H1 (cell line): ENCODE results near the gene LRRC14B. TPM values are rescaled to one million over a fixed set of nuclear protein-coding genes. Genes with fewer than 3 reads are reported as not detected.

ENCODE experiments used
- CTCF ChIA-PET: fragments of 300-600 bp; sonication (Branson Sonifier 250); formaldehyde crosslinking; loops from one replicate; lab custom pipeline; 2021; ENCODE audit not compliant: partially characterized antibody; lab: Charles Lee
- POLR2A ChIA-PET: fragments of 300-600 bp; sonication (Branson Sonifier 250); formaldehyde crosslinking; loops from one replicate; lab custom pipeline; 2021; ENCODE audit warnings: inconsistent platforms; ENCODE audit not compliant: partially characterized antibody; lab: Charles Lee
- DNase-seq, 2 experiments: peaks; one replicate each; pipeline versions ENCODE4 v3.0.0 to v3.0.0-alpha.2; 2010 to 2022; ENCODE audit warnings: low spot score in 2 of 2, low read depth in 1 of 2, mixed read lengths in 1 of 2
- FAIRE-seq: peaks from 2 replicates; lab custom pipeline; 2011; peaks lifted over from hg19 to GRCh38; lab: Jason Lieb, UNC
- H2AFZ ChIP-seq: 2 replicates; pipeline ENCODE4 v1.8.1; 2012; ENCODE audit warnings: low read length, inconsistent platforms
- H2AK5ac ChIP-seq: 2 replicates; pipeline ENCODE4 v1.6.1; 2013; ENCODE audit warnings: low read depth, low read length
- H2BK120ac ChIP-seq: replicated peaks from 2 replicates; pipeline ENCODE3; 2013; ENCODE audit warnings: low read depth, low read length, inconsistent platforms
- H2BK12ac ChIP-seq: 2 replicates; pipeline ENCODE4 v1.6.1; 2013; ENCODE audit warnings: low read depth, low read length
- H2BK15ac ChIP-seq: 2 replicates; pipeline ENCODE4 v1.6.1; 2013; ENCODE audit warnings: low read length
- H2BK20ac ChIP-seq: 2 replicates; pipeline ENCODE4 v1.6.1; 2013; ENCODE audit warnings: low read length
- H2BK5ac ChIP-seq: 2 replicates; pipeline ENCODE4 v1.6.1; 2013; ENCODE audit warnings: low read depth, low read length
- H3K14ac ChIP-seq: 2 replicates; pipeline ENCODE4 v1.6.1; 2013; ENCODE audit warnings: inconsistent platforms; ENCODE audit not compliant: insufficient read length
- H3K18ac ChIP-seq: 2 replicates; pipeline ENCODE4 v1.6.1; 2013; ENCODE audit warnings: low read length; ENCODE audit errors: extremely low read depth
- H3K23ac ChIP-seq: 2 replicates; pipeline ENCODE4 v1.6.1; 2013; ENCODE audit warnings: inconsistent platforms; ENCODE audit not compliant: insufficient read length
- H3K23me2 ChIP-seq: 2 replicates; pipeline ENCODE4 v1.6.1; 2013; ENCODE audit warnings: low read depth, low read length
- H3K27ac ChIP-seq: 2 replicates; pipeline ENCODE4 v1.6.1; 2011; ENCODE audit warnings: low read depth, low read length, inconsistent platforms
- H3K27me3 ChIP-seq, 4 experiments: replicated peaks in 1 of 4; 1 replicate in 1 of 4; 2 replicates in 3 of 4; pipeline versions ENCODE4 v1.6.1 to v1.8.1; 2011 to 2013; ENCODE audit warnings: low read length in 3 of 4, mild to moderate bottlenecking in 3 of 4, inconsistent platforms in 2 of 4, mixed read lengths in 2 of 4, moderate library complexity in 1 of 4; ENCODE audit not compliant: control insufficient read depth in 3 of 4, insufficient read depth in 3 of 4; ENCODE audit errors: extremely low read depth in 1 of 4
- H3K36me3 ChIP-seq, 4 experiments: 2 replicates each; pipeline versions ENCODE4 v1.6.1 to v1.8.1; 2011 to 2013; ENCODE audit warnings: mild to moderate bottlenecking in 4 of 4, low read length in 3 of 4, moderate library complexity in 2 of 4, control low read depth in 1 of 4, inconsistent platforms in 1 of 4; ENCODE audit not compliant: insufficient read depth in 4 of 4, control insufficient read depth in 2 of 4
- H3K4ac ChIP-seq: replicated peaks from 2 replicates; pipeline ENCODE3; 2013; ENCODE audit warnings: low read length, low read depth, mixed read lengths, inconsistent platforms; ENCODE audit not compliant: insufficient read length
- H3K4me1 ChIP-seq, 4 experiments: replicated peaks in 1 of 4; 1 replicate in 1 of 4; 2 replicates in 3 of 4; pipeline versions ENCODE4 v1.6.1 to v1.8.1; 2011 to 2013; ENCODE audit warnings: low read length in 3 of 4, inconsistent platforms in 2 of 4, mixed read lengths in 1 of 4; ENCODE audit not compliant: insufficient read depth in 4 of 4, control insufficient read depth in 3 of 4
- H3K4me2 ChIP-seq, 2 experiments: 2 replicates each; pipeline versions ENCODE4 v1.6.1 to v1.8.1; 2011 to 2013; ENCODE audit warnings: low read depth in 2 of 2, low read length in 2 of 2, control low read depth in 1 of 2, inconsistent platforms in 1 of 2, mild to moderate bottlenecking in 1 of 2; ENCODE audit not compliant: insufficient read depth in 1 of 2
- H3K4me3 ChIP-seq, 4 experiments: fragments of 200-600, 300-600 bp in 1 of 4; sonication (generic), shearing (Covaris generic), sonication (Bioruptor Twin) in 1 of 4; 2 replicates each; pipeline versions ENCODE4 v1.5.1 to v1.8.1; 2011 to 2016; ENCODE audit warnings: low read length in 4 of 4, low read depth in 3 of 4, control low read depth in 2 of 4, inconsistent platforms in 2 of 4, mild to moderate bottlenecking in 2 of 4, mixed read lengths in 1 of 4, moderate library complexity in 1 of 4; ENCODE audit not compliant: insufficient read depth in 2 of 4; ENCODE audit errors: extremely low read depth in 1 of 4
- H3K56ac ChIP-seq: replicated peaks from 2 replicates; pipeline ENCODE3; 2013; ENCODE audit warnings: low read depth, mild to moderate bottlenecking, mixed read lengths, low read length, inconsistent platforms; ENCODE audit not compliant: insufficient read length
- H3K79me1 ChIP-seq: 2 replicates; pipeline ENCODE4 v1.6.1; 2013; ENCODE audit warnings: low read depth, low read length, control low read depth
- H3K79me2 ChIP-seq, 2 experiments: 2 replicates each; pipeline versions ENCODE4 v1.6.1 to v1.8.1; 2012 to 2013; ENCODE audit warnings: low read length in 2 of 2, mild to moderate bottlenecking in 2 of 2, inconsistent platforms in 1 of 2; ENCODE audit not compliant: insufficient read depth in 2 of 2, control insufficient read depth in 1 of 2
- H3K9ac ChIP-seq, 4 experiments: replicated peaks in 1 of 4; 1 replicate in 1 of 4; 2 replicates in 3 of 4; pipeline versions ENCODE4 v1.6.1 to v1.8.1; 2011 to 2013; ENCODE audit warnings: low read depth in 3 of 4, low read length in 3 of 4, control low read depth in 2 of 4, mild to moderate bottlenecking in 2 of 4, moderate library complexity in 2 of 4, inconsistent platforms in 1 of 4; ENCODE audit errors: extremely low read depth in 1 of 4
- H3K9me3 ChIP-seq, 2 experiments: 2 replicates each; pipeline versions ENCODE4 v1.6.1 to v1.8.1; 2012 to 2013; ENCODE audit warnings: mild to moderate bottlenecking in 2 of 2, moderate library complexity in 2 of 2, control low read depth in 1 of 2, inconsistent platforms in 1 of 2, low read depth in 1 of 2, low read length in 1 of 2, mixed read lengths in 1 of 2; ENCODE audit not compliant: insufficient read depth in 2 of 2
- H4K20me1 ChIP-seq, 2 experiments: replicated peaks in 1 of 2; 2 replicates each; pipeline versions ENCODE3 to v1.8.1; 2011 to 2013; ENCODE audit warnings: inconsistent platforms in 2 of 2, low read length in 2 of 2, mild to moderate bottlenecking in 1 of 2; ENCODE audit not compliant: insufficient read depth in 2 of 2, control insufficient read depth in 1 of 2
- H4K5ac ChIP-seq: 2 replicates; pipeline ENCODE4 v1.6.1; 2013; ENCODE audit warnings: low read length, low read depth, mixed read lengths, inconsistent platforms; ENCODE audit not compliant: insufficient read length
- H4K8ac ChIP-seq: 2 replicates; pipeline ENCODE4 v1.8.0; 2013; ENCODE audit warnings: mild to moderate bottlenecking, moderate library complexity, low read length, inconsistent platforms; ENCODE audit not compliant: insufficient read depth; ENCODE audit errors: extremely low read depth
- H4K91ac ChIP-seq: replicated peaks from 2 replicates; pipeline ENCODE3; 2013; ENCODE audit warnings: low read length, mixed read lengths, inconsistent platforms; ENCODE audit not compliant: insufficient read length
- BACH1 ChIP-seq: IDR thresholded peaks from 2 replicates; pipeline ENCODE4 v1.6.1; 2012; ENCODE audit warnings: low read length, improper control_type of control experiment
- EP300 ChIP-seq, 2 experiments: IDR thresholded peaks; 1 replicate in 1 of 2; 2 replicates in 1 of 2; pipeline ENCODE4 v1.6.1; 2011 to 2012; ENCODE audit warnings: low read depth in 2 of 2, low read length in 2 of 2, mild to moderate bottlenecking in 2 of 2, borderline replicate concordance in 1 of 2, inconsistent platforms in 1 of 2, moderate library complexity in 1 of 2
- EZH2 ChIP-seq: fragments of 200-600 bp; sonication (generic); IDR thresholded peaks from 2 replicates; pipeline ENCODE4 v1.7.1; 2012; ENCODE audit warnings: low read depth, mild to moderate bottlenecking, moderate library complexity, low read length, inconsistent platforms; ENCODE audit not compliant: severe bottlenecking
- GABPA ChIP-seq: IDR thresholded peaks from 2 replicates; pipeline ENCODE4 v1.6.1; 2011; ENCODE audit warnings: mild to moderate bottlenecking, low read length, moderate library complexity, borderline replicate concordance; ENCODE audit not compliant: insufficient read depth
- JUND ChIP-seq: IDR thresholded peaks from 2 replicates; pipeline ENCODE4 v1.6.1; 2011; ENCODE audit warnings: mild to moderate bottlenecking, improper control_type of control experiment, low read length
- RFX5 ChIP-seq: IDR thresholded peaks from 2 replicates; pipeline ENCODE4 v1.6.1; 2011; ENCODE audit warnings: low read depth, low read length, improper control_type of control experiment, borderline replicate concordance
- SIN3A ChIP-seq, 2 experiments: IDR thresholded peaks in 1 of 2; conservative IDR thresholded peaks in 1 of 2; 2 replicates each; pipeline ENCODE4 v1.6.1; 2011 to 2012; ENCODE audit warnings: low read length in 2 of 2, improper control_type of control experiment in 1 of 2, low read depth in 1 of 2, mild to moderate bottlenecking in 1 of 2
- SP1 ChIP-seq: IDR thresholded peaks from 2 replicates; pipeline ENCODE4 v1.6.1; 2011; ENCODE audit warnings: low read depth, low read length
- WGBS, 2 experiments: shearing (Covaris generic) in 1 of 2; methylation state at CpG; one replicate each; pipeline versions ENCODE4 v1.1.6 to v1.1.7; 2013 to 2015; ENCODE audit warnings: low lambda C conversion rate in 2 of 2, mixed read lengths in 2 of 2, inconsistent platforms in 1 of 2, low coverage in 1 of 2, missing lambda C conversion rate in 1 of 2; ENCODE audit not compliant: insufficient replicate concordance in 2 of 2, insufficient coverage in 1 of 2, insufficient read length in 1 of 2; ENCODE audit errors: extremely low coverage in 1 of 2, missing lambda C conversion rate in 1 of 2; 5-methylcytosine and 5-hydroxymethylcytosine counted together
- polyA plus RNA-seq, 7 experiments: library from polyadenylated mRNA; depleted of rRNA in 3 of 7; stranded (reverse) in 5 of 7; unstranded in 2 of 7; fragments of >200 nt in 5 of 7; fragments of 200-250 nt in 2 of 7; gene quantifications; 1 replicate in 5 of 7; 2 replicates in 1 of 7; 4 replicates in 1 of 7; pipeline versions ENCODE4 v1.2.1 to v1.2.3, GENCODE V29; 2011 to 2013; ENCODE audit warnings: missing spikeins in 2 of 7, mixed read lengths in 2 of 7
- total RNA-seq: library from RNA; stranded (reverse); fragmentation: NEBNext Ultra II Directional; extraction: Animal tissue kit (Norgen Biotek cat#: 25700); gene quantifications from 2 replicates; pipeline ENCODE4 v1.2.1, GENCODE V29; 2021
- TF ChIP-seq, protein P1 (sequence below): IDR thresholded peaks from 2 replicates; pipeline ENCODE4 v1.6.1; 2012; ENCODE audit warnings: inconsistent platforms
- TF ChIP-seq, protein P2 (sequence below): IDR thresholded peaks from 2 replicates; pipeline ENCODE4 v1.6.1; 2012; ENCODE audit warnings: inconsistent platforms
- TF ChIP-seq, protein P3 (sequence below): IDR thresholded peaks from 2 replicates; pipeline ENCODE4 v1.6.1; 2011; ENCODE audit warnings: low read depth, mild to moderate bottlenecking, low read length; ENCODE audit not compliant: insufficient read depth

Gene LRRC14B
- total and polyA plus RNA-seq, 2 of the 8 experiments (the other 6 are each of a cell fraction or from before 2014, with no cell fraction given) = not detected

DNA sequence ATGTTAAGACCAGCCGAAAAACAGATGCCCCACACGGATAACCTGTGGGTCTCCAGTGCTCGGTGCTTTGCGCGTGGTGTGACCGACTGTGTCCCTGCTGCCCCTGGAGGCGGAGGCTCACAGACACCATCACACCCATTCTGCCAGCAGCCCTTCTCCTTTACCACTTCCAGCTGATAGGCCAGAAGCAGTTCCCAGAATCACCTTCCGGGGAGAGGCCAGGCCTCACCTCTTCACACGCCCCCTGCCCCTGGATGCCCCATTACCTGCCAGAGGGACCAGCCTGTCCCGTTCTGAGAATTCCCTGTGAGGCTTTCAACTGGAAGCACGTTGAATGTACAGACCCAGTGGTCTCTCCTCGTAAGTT lies 21.6 kb upstream of the LRRC14B start:
- Histone ChIP-seq H3K27ac (no peak overlapping the region), H2BK120ac (no peak overlapping the region), H3K4ac (no peak overlapping the region), H2BK5ac (no peak overlapping the region), H3K36me3 (peaks cover 0 to 22% (median 13%) of the 10 kb centered on the region in 4 experiments; a peak in 6 of 8 replicates), H2BK15ac (no peak overlapping the region), H3K4me1 (no peaks in the 10 kb centered on the region), H3K56ac (no peak overlapping the region), H3K79me1 (no peaks in the 10 kb centered on the region), H4K20me1 (peaks cover 3 to 13% of the 10 kb centered on the region in 2 experiments), H3K9me3 (no peaks in the 10 kb centered on the region; a peak in 1 of 4 replicates), H2AFZ (no peak overlapping the region), H3K23ac (no peak overlapping the region), H3K27me3 (no peaks in the 10 kb centered on the region; a peak in 1 of 7 replicates), H3K23me2 (no peaks in the 10 kb centered on the region), H3K14ac (no peak overlapping the region), H2AK5ac (no peak overlapping the region), H3K4me3 (no peak overlapping the region), H3K79me2 (no peaks in the 10 kb centered on the region), H4K91ac (no peak overlapping the region), H4K8ac (no peak overlapping the region), H2BK12ac (no peak overlapping the region), H3K4me2 (no peak overlapping the region), H3K18ac (no peak overlapping the region), H4K5ac (no peak overlapping the region), H3K9ac (no peak overlapping the region), H2BK20ac (no peak overlapping the region)
- FAIRE-seq (no peak), DNase-seq (no peak)
- 91% methylated on average over 12 of the region's 12 CpGs; no CpG with 5 or more reads in 1 of the 2 experiments for WGBS, 2 experiments
- POLR2A ChIA-PET = interaction anchor here (0.6 to 2.3 kb wide), 7 partner anchors 9 to 120 kb away, joined by 3 to 9 read pairs (median 3); no protein-coding TSS in a partner anchor
- CTCF ChIA-PET = interaction anchor here (0.7 to 5.1 kb wide), 3 partner anchors 11 to 31 kb away, joined by 3 to 15 read pairs (median 3); no protein-coding TSS in a partner anchor
- TF ChIP-seq JUND (no peak), RFX5 (no peak), EP300 (IDR thresholded peaks at IDR 0.05; ENCODE audit: borderline replicate concordance in 1 of 2, low read depth in 2 of 2, low read length in 2 of 2) (no peak), EZH2 (no peak), SP1 (no peak), SIN3A (conservative IDR thresholded peaks at IDR 0.05 in 1 of 2, IDR thresholded peaks at IDR 0.05 in 1 of 2; ENCODE audit: low read depth in 1 of 2, low read length in 2 of 2) (no peak), GABPA (no peak), BACH1 (no peak)
- TF ChIP-seq, protein P1, sequence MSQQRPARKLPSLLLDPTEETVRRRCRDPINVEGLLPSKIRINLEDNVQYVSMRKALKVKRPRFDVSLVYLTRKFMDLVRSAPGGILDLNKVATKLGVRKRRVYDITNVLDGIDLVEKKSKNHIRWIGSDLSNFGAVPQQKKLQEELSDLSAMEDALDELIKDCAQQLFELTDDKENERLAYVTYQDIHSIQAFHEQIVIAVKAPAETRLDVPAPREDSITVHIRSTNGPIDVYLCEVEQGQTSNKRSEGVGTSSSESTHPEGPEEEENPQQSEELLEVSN = no peak
- TF ChIP-seq, protein P2, sequence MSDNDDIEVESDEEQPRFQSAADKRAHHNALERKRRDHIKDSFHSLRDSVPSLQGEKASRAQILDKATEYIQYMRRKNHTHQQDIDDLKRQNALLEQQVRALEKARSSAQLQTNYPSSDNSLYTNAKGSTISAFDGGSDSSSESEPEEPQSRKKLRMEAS = no peak
- TF ChIP-seq, protein P3, sequence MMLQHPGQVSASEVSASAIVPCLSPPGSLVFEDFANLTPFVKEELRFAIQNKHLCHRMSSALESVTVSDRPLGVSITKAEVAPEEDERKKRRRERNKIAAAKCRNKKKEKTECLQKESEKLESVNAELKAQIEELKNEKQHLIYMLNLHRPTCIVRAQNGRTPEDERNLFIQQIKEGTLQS = no peak
